Stimulated activated CD4-positive, alpha-beta T cell treated with anti-CD3 and anti-CD28 coated beads, Interleukin-1b, Interleukin-23, amount 100 ng/mL, for 48 hours (primary cell): ENCODE data around the gene ZNF526.
A peak's percentile ranks its signal among the peaks of the same experiment; 100 is the strongest.
"Not testable (repeated sequence)": the region's sequence is repeated elsewhere in the genome, so short reads cannot be mapped to it uniquely, and the experiment has no call there.

Source experiments
- DNase-seq: peaks from one replicate; pipeline ENCODE4 v3.0.0-alpha.2; 2020

Gene ZNF526

DNA sequence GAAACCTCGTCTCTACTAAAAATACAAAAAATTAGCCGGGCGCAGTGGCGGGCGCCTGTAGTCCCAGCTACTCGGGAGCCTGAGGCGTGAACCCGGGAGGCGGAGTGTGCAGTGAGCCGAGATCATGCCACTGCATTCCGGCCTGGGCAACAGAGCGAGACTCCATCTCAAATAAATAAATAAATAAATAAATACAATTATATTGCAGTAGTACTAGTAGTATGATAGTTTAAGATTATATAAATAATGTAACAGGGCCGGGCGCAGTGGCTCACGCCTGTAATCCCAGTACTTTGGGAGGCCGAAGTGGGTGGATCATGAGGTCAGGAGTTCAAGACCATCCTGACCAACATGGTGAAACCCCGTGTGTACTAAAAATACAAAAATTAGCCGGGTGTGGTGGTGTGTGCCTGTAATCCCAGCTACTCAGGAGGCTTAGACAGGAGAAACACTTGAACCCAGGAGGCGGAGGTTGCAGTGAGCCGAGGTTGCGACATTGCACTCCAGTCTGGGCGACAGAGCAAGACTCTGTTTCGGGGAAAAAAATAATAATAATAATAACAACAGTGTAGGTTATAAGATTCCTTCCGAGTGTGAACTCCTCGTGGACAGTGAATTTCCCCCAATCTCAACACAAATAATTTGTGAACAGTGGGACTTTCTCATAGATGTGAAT, 47.0 kb downstream of the ZNF526 start:
- DNase-seq, result not testable (repeated sequence)

- no peak for DNase-seq
Measured at GRCh38 chr19:42267644-42268141, 47.6 kb downstream of the ZNF526 start.

- peak; percentile 99 for DNase-seq
Measured at GRCh38 chr19:42268142-42268703, 48.1 kb downstream of the ZNF526 start.

GRCh38 chr19:42268704-42269477, 48.8 kb downstream of the ZNF526 start, which contains the start of gene CIC:
CIC (plus strand) TSS chr19:42269252; CDS start chr19:42271784, 2,532 bp downstream.
- DNase-seq, result peak; percentile 99

GRCh38 chr19:42269478-42270345, 49.6 kb downstream of the ZNF526 start:
- no peak for DNase-seq

GRCh38 chr19:42270346-42271044, 50.4 kb downstream of the ZNF526 start:
- peak; percentile 80 for DNase-seq

DNA sequence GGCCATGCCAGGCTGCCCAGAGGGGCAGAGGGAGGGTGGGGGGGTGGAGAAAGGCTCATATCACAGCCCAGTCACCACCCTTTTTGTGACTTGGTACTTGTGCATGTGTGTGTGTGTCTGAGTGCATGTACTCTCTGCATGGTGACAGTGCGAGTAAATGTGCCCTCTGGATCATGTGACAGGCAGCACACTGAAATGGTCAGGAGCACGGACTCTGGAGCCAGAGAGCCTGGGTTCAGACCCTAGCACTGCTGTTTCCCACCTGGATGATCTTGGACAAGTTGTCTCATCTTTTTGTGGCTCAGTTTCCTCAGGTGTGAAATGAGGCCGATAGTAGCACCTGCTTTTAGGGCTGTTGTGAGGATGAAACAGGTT, 50.9 kb downstream of the ZNF526 start:
- DNase-seq, result no peak

GRCh38 chr19:42271861-42272534, 51.9 kb downstream of the ZNF526 start:
- DNase-seq, result no peak

DNA sequence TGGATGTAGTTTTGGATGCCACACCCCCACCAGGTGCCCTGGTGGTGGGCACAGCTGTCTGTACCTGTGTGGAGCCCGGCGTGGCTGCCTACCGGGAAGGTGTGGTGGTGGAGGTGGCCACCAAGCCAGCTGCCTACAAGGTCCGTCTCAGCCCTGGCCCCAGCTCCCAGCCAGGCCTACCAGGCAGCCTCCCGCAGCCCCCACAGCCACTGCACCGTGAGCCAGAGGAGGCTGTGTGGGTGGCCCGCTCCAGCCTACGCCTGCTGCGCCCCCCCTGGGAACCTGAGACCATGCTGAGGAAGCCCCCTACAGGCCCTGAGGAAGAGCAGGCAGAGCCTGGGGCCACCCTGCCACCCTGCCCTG, 52.4 kb downstream of the ZNF526 start:
- DNase-seq, result no peak

- DNase-seq, result no peak
Measured at GRCh38 chr19:42272989-42273406, 52.9 kb downstream of the ZNF526 start.

DNA sequence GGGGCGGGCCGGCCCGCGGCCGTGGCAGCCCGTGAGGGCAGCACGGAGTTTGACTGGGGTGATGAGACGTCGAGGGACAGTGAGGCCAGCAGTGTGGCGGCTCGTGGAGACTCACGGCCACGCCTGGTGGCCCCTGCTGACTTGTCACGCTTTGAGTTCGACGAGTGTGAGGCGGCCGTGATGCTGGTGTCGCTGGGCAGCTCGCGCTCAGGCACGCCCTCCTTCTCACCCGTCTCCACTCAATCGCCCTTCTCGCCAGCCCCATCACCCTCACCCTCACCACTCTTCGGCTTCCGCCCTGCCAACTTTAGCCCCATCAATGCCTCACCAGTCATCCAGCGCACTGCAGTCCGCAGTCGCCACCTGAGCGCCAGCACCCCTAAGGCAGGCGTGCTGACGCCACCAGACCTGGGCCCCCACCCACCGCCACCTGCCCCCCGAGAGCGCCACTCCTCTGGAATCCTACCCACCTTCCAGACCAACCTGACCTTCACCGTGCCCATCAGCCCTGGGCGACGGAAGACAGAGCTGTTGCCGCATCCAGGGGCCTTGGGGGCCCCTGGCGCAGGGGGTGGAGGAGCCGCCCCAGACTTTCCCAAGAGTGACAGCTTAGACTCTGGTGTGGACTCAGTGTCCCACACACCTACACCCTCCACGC, 53.4 kb downstream of the ZNF526 start:
- DNase-seq, result no peak

- DNase-seq, result no peak
Measured at GRCh38 chr19:42274065-42274682, 54.1 kb downstream of the ZNF526 start.

DNA sequence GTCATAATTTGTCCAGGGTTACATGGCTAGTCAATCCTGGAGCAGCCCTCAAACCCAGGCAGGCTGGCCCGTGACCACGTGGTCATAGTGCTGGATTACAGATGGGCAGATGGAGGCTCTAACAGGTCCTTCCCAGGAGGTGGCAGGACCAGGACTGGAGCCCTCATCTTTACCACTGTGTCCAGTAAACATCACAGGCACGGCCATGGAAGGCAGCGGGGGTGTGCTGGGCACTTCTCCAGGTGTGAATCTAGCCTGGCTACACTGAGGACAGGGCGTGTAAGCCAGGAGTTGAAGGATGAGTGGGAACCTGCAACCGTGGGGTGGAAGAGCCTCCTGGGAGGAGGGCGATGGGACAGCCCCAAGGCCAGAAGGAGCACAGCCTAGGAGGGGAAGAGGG, 55.0 kb downstream of the ZNF526 start:
- no peak for DNase-seq

DNA sequence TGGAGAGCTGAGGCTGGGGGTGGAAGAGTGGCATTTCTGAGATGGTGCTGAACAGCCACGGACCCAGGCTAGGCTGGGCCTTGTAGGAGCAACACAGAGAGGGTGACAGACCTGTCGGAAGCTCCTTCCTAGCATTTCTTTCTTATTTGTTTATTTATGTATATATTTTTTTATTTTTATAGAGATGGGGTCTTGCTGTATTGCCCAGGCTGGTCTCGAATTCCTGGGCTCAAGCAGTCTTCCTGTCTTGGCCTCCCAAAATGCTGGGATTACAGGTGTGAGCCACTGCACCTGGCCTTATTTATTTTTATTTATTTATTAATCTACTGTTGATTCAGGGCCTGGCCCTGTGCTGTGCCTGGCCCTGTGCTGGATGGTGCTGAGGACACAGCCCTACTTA, 55.4 kb downstream of the ZNF526 start:
- no peak for DNase-seq

GRCh38 chr19:42276284-42276683, 56.2 kb downstream of the ZNF526 start:
- DNase-seq, result no peak

DNA sequence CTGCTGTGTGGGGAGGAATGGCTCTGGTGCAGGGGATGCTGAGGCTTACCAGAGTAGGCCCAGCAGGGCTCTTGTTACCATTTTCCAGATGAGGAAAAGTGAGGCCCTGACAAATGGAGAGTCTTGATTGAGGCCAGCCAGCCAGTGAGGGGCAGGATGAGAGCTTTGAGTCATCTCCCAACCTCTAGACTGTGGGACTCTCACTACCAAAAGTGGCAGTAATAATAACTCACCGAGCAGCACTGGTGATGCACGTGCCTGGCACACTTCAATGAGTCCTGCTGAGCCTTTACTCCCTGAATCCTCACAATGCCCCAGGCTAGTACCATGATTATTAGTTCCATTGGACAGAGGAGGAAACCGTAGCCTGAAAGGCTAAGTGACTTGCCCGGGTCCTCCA, 56.7 kb downstream of the ZNF526 start:
- peak; percentile 39 for DNase-seq
